A204.1 (cell line): ENCODE measurements around the gene TOGARAM1.

Source experiments
- FAIRE-seq: peaks from 2 replicates; lab custom pipeline; 2012; peaks lifted over from hg19 to GRCh38; lab: Jason Lieb, UNC

TOGARAM1 gene

DNA sequence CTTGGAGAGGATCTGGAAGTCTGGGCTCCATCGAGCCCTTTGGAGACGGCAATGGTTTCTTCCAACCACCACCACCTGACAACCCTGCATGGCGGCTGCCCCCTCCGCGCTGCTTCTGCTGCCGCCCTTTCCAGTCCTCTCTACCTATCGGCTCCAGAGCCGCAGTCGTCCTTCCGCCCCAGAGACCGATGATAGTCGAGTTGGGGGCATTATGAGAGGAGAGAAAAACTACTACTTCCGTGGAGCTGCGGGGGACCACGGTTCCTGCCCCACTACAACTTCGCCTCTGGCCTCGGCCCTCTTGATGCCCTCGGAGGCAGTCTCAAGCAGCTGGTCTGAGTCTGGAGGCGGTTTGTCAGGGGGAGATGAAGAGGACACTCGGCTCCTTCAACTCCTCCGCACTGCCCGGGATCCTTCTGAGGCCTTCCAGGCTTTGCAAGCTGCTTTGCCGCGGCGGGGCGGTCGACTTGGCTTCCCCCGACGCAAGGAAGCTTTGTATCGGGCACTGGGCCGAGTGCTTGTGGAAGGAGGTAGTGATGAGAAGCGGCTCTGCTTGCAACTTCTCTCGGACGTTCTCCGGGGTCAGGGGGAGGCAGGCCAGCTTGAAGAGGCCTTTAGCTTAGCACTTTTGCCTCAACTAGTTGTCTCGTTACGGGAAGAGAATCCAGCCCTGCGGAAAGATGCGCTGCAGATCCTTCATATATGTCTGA, 499 bp downstream of the TOGARAM1 start:
- FAIRE-seq = no peak

DNA sequence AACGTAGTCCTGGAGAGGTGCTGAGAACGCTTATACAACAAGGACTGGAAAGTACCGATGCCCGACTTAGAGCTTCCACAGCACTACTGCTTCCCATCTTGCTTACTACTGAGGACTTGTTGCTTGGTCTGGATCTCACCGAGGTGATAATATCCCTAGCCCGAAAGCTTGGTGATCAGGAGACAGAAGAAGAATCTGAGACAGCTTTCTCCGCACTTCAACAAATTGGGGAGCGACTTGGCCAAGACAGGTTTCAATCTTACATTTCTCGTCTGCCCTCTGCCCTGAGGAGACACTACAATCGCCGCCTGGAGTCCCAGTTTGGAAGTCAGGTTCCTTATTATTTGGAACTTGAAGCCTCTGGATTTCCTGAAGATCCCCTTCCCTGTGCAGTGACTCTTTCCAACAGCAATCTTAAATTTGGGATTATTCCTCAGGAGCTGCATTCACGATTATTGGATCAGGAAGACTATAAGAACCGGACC, 1.1 kb downstream of the TOGARAM1 start:
- no peak for FAIRE-seq

DNA sequence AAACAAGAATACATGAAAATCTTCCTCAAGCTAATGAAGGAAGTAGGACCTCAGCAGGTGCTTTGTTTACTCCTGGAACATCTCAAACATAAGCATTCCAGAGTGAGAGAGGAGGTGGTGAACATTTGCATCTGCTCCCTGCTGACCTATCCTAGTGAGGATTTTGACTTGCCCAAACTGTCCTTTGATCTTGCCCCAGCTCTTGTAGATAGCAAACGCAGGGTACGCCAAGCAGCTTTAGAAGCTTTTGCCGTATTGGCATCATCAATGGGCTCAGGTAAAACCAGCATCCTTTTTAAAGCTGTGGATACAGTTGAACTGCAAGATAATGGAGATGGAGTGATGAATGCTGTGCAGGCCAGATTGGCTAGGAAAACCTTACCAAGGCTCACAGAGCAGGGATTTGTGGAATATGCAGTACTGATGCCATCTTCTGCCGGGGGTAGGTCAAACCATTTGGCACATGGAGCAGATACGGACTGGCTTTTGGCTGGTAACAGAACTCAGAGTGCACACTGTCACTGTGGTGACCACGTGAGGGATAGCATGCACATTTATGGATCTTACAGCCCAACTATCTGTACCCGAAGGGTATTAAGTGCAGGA, 1.9 kb downstream of the TOGARAM1 start:
- no peak for FAIRE-seq

DNA sequence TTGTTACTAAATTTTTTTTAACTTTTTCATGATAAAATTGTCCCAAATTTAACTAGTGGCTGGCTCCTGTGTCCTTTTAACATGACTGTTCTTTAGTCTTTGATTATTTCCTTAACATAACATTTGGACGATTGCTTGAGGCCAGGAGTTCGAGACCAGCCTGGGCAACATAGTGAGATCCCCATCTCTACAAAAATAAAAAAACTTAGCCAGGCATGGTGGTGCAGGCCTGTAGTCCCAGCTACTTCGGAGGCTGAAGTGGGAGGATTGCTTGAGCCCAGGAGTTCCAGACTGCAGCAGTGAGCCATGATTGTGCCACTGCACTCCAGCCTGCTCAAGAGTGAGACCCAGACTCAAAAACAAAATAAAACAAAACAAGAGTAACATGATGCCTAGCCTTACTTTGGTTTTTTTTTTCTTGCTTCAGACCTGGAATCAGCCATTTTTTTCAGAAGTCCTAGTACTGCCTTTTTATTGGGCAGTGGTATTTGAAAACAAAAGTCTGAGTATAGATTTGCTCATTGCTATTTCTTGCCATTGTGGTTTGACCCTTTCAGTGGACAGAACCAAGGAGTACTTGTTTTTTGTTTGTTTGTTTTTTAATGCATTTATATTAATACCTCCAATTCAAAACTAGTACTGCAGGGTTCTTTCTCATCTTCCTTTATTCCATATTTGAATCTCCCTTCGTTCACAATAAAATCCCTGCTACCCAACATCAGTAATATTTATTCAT, 4.8 kb downstream of the TOGARAM1 start:
- FAIRE-seq = no peak

DNA sequence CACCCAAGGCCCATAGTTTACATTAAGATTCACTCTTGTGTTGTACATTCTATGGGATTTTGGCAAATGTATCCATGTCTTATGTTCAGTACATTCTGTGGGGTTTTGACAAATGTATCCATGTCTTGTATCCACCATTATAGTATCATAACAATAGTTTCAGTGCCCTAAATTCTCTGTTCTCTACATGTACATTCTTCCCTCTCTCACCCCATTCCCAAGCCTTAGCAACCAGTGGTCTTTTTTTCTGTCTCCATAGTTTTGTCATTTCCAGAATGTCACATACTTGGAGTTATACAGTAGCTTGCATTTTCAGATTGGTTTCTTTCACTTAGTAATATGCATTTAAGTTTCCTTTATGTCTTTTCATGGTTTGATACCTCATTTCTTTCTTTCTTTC, 6.7 kb downstream of the TOGARAM1 start:
- no peak for FAIRE-seq

DNA sequence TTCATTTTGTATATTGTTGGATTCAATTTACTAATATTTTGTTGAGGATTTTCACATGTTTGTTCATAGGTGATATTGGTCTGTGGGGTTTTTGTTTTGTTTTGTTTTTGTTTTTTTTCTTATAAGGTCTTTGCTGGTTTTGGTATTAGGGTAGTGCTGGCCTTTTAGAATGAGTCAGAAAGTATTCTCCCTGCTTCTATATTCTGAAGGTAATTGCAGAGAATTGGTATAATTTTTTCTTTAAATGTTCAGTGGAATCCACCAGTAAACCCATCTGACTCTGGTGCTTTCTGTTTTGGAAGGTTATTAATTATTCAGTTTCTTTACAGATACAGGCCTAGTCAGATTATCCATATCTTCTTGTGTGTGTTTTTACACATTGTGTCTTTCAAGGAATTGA, 8.9 kb downstream of the TOGARAM1 start:
- FAIRE-seq = no peak

DNA sequence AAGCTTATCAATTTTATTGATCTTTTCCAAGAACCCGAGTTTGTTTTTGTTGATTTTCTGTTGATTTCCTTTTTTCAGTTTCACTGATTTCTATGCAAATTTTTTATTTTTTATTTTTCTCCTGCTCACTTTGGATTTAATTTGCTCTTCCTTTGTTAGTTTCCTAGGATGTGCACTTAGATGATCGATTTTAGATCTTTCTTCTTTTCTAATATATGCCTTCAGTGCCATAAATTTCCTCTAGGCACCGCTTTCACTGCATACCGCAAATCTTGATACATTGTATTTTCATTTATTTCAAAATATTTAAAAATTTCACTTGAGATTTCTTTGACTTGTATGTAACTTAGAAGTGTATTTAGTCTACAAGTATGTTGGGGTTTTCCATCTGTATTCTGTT, 9.5 kb downstream of the TOGARAM1 start:
- no peak for FAIRE-seq

DNA sequence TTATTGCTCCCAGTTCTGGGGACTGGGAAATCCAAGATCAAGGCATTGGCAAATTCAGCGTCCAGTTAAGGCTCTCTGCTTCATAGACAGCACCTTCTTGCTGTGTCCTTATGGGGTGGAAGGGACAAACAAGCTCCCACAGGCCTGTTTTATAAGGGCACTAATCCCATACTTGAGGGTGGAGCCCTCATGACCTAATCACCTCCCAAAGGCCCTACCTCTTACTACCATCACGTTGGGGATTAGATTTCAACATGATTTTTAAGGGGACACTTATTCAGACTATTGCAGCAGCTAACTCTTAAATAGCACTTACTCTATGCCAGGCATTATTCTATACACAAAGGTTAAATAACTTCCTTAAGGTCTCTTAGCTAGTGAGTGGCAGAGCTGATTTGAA, 17.3 kb downstream of the TOGARAM1 start:
- no peak for FAIRE-seq

DNA sequence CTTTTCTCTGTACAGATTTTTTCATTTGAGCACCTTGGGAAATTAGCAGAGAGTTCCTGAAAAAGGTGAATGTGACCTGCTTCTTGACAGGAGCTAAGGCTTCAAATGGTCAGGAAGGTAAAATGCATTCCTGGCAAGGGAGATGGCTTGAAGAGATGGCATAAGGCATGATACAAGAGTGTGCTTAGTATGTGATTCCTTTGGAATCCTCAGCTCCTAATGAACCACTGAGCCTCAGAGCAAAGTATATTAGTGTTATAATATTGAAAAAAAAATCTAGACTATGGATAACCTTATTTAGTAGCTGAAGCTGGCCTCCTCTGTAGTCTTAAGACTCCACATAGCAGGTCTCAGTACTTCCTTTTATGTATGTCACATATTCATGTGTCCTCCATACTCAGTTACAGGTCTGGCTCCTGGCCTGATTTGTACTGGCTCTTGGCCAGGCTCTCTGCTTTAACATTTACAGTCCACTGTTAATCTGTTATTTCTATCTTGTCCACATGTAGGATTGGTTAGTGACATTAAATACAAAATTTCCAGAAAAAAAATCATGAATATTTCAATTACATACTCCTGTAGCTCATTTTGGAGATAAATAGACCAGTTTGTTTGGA, 17.9 kb downstream of the TOGARAM1 start:
- no peak for FAIRE-seq

DNA sequence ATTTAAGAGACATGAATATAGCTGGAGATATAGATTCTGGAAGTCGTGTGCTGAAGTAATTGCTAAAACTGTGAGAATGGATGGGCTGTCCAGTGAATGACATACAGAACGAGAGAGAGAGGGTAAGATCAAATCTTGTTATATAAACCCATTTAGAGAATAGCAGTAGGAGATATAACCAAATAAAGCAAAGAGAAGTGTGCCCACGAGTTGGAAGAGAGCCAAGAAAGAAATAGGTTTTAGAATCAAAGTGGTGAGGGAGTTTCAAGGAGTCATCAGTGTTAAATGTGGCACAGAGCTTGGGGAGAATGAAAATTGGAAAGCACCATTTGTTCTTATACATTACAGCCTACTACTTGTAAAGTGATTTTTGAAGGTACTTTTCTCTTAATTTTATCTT, 19.2 kb downstream of the TOGARAM1 start:
- no peak for FAIRE-seq

DNA sequence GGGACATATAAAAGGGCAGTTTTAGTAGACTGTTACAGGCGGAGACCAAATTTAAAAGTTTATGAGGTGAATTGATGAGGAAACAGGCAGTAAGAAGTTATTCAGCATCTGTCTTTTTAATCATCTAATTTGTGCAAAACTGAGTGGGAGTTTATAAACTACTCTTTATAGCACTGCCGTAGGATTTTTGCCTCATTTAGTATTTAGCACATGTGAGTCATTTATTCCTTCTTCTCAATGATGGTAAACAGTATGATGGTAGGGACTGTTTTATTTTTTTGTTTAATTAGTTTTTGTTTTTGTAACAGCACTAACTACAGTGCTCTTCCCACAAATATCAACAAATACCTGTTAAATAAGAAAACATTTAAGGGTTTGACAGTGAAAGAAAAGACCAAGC, 20.6 kb downstream of the TOGARAM1 start:
- FAIRE-seq = no peak

DNA sequence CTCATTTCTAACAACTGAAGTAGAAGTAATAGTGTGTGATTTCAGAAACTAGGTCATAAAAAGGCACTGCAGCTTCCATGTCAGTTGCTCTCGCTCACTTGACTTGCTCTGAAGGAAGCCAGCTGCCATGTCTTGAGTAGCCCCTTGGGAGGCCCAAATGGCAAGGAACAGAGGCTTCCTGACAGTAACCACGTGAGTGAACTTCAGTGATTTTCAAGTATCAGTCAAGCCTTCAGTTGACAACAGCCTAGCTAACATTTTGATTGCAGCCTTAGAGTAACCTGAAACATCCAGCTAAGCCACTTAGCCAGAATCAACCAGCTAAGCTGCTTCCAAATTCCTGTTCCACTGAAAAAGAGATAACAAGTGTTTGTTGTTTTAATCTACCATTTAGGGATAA, 26.7 kb downstream of the TOGARAM1 start:
- FAIRE-seq = no peak

DNA sequence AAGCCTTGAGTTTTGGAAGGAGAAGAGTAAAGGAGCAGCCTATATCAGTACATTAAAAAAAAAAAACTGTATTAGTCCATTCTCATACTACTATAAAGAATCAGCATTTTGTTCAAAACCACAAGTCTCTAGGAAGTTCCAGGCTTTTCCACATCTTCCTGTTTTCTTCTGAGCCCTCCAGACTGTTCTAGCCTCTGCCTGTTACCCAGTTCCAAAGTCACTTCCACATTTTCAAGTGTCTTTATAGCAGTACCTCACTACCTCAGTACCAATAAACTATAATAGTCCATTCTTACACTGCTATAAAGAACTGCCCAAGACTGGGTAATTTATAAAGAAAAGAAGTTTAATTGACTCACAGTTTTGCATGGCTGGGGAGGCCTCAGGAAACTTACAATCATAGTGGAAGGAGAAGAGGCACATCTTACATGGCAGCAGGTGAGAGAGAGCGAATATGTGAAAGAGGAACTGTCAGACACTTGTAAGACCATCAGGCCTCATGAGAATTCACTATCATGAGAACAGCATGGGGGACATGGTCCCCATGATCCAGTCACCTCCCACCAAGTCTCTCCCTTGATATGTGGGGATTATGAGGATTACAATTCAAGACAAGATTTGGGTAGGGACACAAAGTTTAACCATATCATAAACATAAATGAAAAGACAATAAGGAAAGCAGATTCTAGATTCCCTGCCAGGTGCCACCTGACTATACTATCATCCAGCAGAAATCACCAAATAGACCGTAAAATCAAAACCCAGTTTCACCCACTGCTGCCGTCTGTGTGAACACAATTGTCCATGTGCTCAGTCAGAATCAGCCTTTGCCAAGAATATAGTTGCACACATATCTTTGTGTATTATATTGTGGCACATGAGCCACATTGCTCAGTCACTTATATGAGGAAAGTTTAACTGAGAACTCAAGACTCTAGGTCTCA, 27.8 kb downstream of the TOGARAM1 start:
- no peak for FAIRE-seq

DNA sequence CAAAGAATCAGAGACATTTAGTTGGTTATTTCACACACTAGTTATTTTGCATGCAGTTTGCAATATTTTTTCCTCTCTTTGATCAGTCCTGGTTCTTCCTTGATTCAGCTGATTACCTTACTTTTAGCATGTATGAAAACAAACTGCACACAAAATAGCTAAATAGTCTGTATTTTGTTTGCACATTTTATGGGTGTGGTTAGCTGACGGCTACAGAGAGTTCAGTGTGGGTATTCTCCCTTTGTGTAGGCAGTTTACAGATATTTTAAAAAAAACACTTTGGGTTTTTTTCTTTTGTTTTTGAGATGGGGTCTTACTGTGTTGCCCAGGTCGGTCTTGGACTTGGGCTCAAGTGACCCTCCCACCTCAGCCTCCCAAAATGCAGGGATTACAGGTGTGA, 28.5 kb downstream of the TOGARAM1 start:
- FAIRE-seq = no peak

DNA sequence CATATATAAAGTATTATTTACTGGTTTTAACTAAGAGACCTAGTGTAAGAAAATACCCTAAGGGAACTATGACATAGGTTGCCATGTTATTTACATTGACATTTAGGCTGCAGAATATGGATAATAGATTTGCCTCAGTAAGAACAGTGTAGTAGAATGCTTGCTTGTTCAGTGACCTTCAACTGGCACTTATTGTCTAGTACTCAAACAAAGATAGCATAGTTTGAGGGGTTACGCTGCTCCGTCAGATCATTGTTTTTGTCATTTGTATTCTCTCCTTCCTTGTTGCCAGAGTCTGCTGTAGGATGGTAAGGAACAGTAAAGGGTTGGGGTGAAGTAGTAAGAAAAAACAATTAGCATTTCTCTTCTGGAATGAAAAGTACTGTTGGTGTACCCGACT, 33.2 kb downstream of the TOGARAM1 start:
- FAIRE-seq = no peak

DNA sequence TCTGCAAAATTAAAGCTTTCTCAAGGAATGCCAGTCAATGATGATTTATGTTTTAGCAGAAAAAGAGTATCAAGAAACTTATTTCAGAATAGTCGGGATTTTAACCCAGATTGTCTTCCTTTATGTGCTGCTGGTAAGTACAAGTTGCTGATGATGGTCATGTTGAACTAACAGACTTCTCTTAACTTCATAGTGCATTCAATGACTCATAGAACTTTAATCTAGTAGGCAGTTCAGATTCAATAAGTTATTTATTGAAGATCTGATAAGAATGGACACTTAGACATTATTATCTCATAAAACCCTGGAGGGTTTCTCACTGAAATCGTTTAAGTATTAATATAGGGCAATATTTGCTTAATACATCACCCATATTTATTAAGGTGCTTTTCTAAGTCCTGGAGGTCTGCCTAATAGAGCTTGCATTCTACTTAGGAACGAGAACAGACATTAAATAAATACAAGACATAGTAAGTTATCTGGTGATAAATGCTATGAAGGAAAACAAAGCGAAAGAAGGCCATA, 33.8 kb downstream of the TOGARAM1 start:
- FAIRE-seq = no peak

DNA sequence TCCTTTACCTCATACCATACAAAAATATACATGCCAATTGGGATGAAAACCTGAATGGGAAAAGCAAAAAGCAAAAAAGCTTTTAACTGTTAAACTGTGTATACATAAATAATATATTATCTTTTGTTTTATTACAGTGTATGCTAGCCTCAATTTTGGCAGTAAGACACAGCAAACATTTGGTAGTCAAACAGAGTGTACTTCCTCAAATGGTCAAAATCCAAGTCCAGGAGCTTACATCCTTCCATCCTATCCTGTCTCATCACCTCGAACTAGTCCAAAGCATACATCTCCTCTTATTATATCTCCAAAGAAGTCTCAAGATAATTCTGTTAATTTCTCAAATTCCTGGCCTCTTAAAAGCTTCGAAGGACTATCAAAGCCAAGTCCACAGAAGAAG, 41.9 kb downstream of the TOGARAM1 start:
- FAIRE-seq = no peak

DNA sequence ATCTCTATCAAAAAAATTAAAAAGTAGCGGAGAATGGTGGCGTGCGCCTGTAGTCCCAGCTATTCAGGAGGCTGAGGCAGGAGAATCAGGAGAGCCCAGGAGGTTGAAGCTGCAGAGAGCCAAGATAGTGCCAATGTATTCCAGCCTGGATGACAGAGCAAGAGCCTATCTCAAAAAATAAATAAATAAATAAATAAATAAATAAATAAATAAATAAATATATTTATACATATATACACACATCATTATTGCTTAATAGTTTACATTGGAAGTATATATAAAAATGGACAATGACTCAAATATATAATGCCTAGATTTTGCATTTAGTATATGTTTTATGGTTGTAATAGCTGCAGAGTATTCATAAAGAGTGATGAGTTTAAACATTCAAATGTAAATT, 53.1 kb downstream of the TOGARAM1 start:
- FAIRE-seq = peak; percentile 6

DNA sequence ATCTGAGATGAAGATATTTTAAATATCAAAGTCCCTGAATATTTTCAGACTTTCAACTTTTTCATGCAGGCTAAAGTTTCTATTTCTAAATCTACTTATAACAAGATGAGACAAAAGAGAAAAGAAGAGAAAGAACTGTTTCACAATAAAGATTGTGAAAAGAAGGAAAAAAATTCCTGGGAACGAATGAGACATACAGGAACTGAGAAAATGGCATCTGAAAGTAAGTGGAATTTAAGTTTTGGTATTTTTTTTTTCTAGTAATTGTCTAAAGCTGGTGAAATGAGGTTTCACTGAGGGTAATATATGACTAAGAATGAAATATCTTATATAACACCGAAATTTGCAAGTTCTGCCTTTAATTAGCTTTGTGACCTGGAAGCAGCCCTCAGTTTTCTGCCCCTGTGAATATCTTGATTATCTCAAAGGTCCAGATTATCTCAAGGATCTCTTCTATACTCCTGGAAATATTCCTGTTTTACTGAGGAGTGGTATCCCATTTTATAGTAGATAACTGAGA, 66.2 kb downstream of the TOGARAM1 start:
- FAIRE-seq = no peak

DNA sequence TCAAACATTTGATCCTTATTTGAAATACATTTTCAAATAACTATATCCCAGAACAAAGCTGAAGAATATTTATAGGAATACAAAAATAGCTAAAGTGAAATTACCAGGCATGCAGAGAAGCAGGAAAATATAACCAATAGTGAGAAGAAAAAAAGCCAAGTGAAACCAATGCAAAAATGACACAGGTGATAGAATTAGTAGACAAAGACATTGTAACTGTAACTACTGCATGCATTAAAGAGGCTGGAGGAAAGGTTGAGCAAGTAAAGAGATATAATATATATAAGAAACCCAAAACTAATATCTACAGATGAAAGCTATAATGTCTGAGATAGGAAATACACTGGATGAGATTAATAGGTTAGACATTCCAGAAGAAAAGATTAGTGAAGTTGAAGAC, 72.7 kb downstream of the TOGARAM1 start:
- FAIRE-seq = no peak

DNA sequence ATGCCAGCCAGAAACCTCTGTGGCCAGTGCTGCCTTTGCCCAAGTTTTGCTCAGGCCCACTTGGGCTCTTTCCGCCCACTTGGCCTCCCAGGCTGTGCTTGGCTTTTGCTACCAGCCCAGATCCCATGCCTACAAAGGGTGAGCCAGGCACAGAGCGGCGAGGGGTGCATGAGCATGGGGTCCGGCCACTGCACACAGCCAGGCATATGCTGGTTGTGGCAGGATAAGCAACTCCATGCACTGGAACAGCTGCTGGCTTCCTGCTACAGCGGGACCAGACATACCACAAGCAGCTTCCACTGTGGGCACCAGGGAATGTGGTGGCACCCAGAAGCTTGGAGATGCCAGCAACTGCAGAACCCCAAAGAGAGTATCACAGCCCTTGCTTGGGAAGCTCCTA, 76.3 kb downstream of the TOGARAM1 start:
- no peak for FAIRE-seq
